ENCODE results near the gene RNASET2. TPM values are rescaled to one million over a fixed set of nuclear protein-coding genes. Genes with fewer than 3 reads are reported as not detected.

The RNASET2 gene
- total and polyA plus RNA-seq, 4 donors, result 55.2 to 92.1 (median 77.8) TPM

DNA sequence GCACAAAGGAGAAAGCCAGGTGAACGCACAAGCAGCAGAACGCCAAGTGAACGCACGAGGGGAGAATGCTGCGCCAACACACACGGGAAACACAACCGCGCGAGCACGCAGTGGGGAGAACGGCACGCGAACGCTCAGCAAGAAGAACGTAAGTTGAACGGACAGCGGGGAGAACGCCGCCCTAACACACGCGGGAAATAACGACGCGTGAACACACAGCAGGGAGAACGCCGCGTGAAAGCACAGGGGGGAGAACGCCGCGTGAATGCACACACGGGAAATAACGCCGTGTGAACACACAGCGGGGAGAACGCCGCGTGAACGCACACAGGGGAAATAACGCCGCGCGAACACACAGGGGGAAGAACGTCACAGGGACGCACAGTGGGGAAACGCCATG, 54.7 kb downstream of the RNASET2 start:
- no peak overlapping the region for H3K9ac ChIP-seq (ENCODE audit: insufficient read depth in 1 of 2, low read length in 2 of 2)

DNA sequence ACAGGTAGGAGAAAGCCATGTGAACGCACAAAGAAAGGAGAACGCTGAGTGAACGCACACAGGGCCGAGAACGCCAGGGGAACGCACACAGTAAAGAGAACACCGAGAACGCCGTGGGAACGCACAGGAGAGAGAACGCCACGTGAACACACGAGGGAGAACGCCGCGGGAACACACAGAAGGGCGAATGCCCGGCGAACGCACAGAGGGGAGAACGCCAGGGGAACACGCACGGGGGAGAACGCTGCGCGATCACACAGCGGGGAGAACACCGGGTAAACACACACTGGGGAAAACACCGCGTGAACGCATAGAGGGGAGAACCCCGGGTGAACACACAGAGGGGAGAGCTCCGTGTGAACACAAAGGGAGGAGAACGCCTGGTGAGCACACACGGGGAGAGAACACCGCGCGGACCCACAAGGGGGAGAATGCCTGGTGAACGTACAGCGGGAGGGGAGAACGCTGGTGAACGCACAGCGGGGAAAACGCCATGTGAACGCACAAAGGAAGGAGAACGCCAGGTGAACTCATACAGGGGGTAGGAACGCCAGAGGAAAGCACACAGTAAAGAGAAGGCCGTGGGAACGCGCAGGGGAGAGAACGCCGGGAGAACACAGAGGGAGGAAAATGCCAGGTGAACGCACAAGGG, 55.3 kb downstream of the RNASET2 start:
- Histone ChIP-seq H3K9ac (ENCODE audit: insufficient read depth in 1 of 2, low read length in 2 of 2) (no peak overlapping the region), H3K27ac (ENCODE audit: low read depth in 1 of 2, low read length in 1 of 2) (no peak overlapping the region), H3K27me3 (ENCODE audit: control insufficient read depth in 3 of 3, insufficient read depth in 3 of 3, low read length in 2 of 3) (peaks cover 0 to 3% (median 0%) of the 10 kb centered on the region in 3 donors), H3K4me1 (ENCODE audit: control insufficient read depth in 5 of 5, insufficient read depth in 5 of 5, low read length in 5 of 5) (peaks cover 0 to 5% (median 0%) of the 10 kb centered on the region in 5 donors), H3K4me3 (no peak overlapping the region), H3K9me3 (ENCODE audit: control insufficient read depth in 4 of 4, insufficient read depth in 3 of 4, low read length in 3 of 4) (peaks cover 0 to 2% (median 0%) of the 10 kb centered on the region in 4 donors), H3K36me3 (ENCODE audit: control insufficient read depth in 4 of 4, insufficient read depth in 4 of 4, low read length in 4 of 4) (no peaks in the 10 kb centered on the region)
- TF ChIP-seq CTCF (IDR thresholded peaks at IDR 0.05; ENCODE audit: control extremely low read depth, extremely low read depth), result no peak
- ATAC-seq (ENCODE audit: insufficient read depth, low FRiP score), result no peak
- DNase-seq, result no peak
- WGBS, 2 donors, result 96% methylated on average over 53 of the region's 53 CpGs

More for the DNA sequence above, 54.7 kb downstream of the RNASET2 start:
- DNase-seq (no peak), ATAC-seq (ENCODE audit: insufficient read depth, low FRiP score) (no peak)
- Histone ChIP-seq H3K4me1 (ENCODE audit: control insufficient read depth in 5 of 5, insufficient read depth in 5 of 5, low read length in 5 of 5) (peaks cover 0 to 5% (median 0%) of the 10 kb centered on the region in 5 donors), H3K4me3 (no peak overlapping the region), H3K27me3 (ENCODE audit: control insufficient read depth in 3 of 3, insufficient read depth in 3 of 3, low read length in 2 of 3) (peaks cover 0 to 3% (median 0%) of the 10 kb centered on the region in 3 donors), H3K9me3 (ENCODE audit: control insufficient read depth in 4 of 4, insufficient read depth in 3 of 4, low read length in 3 of 4) (peaks cover 0 to 2% (median 0%) of the 10 kb centered on the region in 4 donors), H3K36me3 (ENCODE audit: control insufficient read depth in 4 of 4, insufficient read depth in 4 of 4, low read length in 4 of 4) (no peaks in the 10 kb centered on the region), H3K27ac (ENCODE audit: low read depth in 1 of 2, low read length in 1 of 2) (no peak overlapping the region)
- TF ChIP-seq CTCF (IDR thresholded peaks at IDR 0.05; ENCODE audit: control extremely low read depth, extremely low read depth), result no peak
- 94 to 96% methylated on average over 45 of the region's 45 CpGs for WGBS, 2 donors

DNA sequence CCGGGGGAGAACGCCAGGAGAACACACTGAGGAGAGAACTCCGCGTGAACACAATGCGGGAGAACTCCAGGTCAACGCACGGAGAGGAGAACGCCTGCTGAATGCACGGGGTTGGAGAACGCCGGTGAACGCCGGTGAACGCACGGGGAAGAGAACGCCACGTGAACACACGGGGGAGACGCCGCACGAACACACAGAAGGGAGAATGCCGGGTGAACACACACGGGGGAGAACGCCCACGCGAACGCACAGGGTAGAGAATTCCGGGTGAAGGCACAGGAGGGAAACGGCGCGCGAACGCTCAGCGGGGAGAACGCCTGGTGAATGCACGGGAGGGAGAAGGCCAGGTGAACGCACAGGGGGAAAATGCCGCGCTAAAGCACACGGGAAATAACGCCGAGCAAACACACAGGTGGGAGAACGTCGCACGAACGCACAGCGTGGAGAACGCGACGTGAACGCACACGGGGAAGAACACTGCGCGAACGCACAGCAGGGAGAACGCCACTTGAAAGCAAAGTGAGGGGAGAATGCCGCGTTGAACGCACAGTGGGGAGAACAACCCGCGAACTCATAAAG, 56.1 kb downstream of the RNASET2 start:
- ATAC-seq (ENCODE audit: insufficient read depth, low FRiP score) (no peak), DNase-seq (no peak)
- no peak for TF ChIP-seq CTCF (IDR thresholded peaks at IDR 0.05; ENCODE audit: control extremely low read depth, extremely low read depth)
- Histone ChIP-seq H3K4me1 (ENCODE audit: control insufficient read depth in 5 of 5, insufficient read depth in 5 of 5, low read length in 5 of 5) (peaks cover 0 to 5% (median 0%) of the 10 kb centered on the region in 5 donors), H3K4me3 (no peak overlapping the region), H3K9me3 (ENCODE audit: control insufficient read depth in 4 of 4, insufficient read depth in 3 of 4, low read length in 3 of 4) (peaks cover 0 to 2% (median 0%) of the 10 kb centered on the region in 4 donors), H3K27me3 (ENCODE audit: control insufficient read depth in 3 of 3, insufficient read depth in 3 of 3, low read length in 2 of 3) (peaks cover 0 to 3% (median 0%) of the 10 kb centered on the region in 3 donors), H3K27ac (ENCODE audit: low read depth in 1 of 2, low read length in 1 of 2) (no peak overlapping the region), H3K36me3 (ENCODE audit: control insufficient read depth in 4 of 4, insufficient read depth in 4 of 4, low read length in 4 of 4) (no peaks in the 10 kb centered on the region), H3K9ac (ENCODE audit: insufficient read depth in 1 of 2, low read length in 2 of 2) (no peak overlapping the region)
- WGBS, 2 donors, result 95 to 98% methylated on average over 61 of the region's 61 CpGs
